GM21515 (cell line): ENCODE measurements around the gene GMFB.
A peak's percentile ranks its signal among the peaks of the same experiment; 100 is the strongest.

Experiments
- ATAC-seq: cut with Tn5 transposase; IDR thresholded peaks from one replicate; pipeline ENCODE4 v1.9.1; 2021; ENCODE audit not compliant: unreplicated experiment

GMFB gene

DNA sequence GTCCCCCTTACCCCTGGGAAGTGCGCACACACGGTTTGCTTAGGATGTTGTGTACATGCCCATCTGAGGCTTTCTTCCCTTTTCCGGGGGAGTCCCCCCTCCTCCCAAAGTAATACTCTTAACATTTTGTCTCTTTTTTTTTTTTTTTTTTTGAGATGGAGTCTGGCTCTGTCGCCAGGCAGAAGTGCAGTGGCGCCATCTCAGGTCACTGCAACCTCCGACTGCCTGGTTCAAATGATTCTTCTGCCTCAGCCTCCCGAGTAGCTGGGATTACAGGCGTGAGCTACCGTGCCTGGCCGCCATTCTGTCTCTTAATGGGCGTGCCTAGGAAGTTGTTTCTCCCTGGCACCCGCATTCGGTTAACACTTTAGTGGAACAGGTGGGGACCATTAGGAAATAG, 4.5 kb upstream of the GMFB start:
- ATAC-seq = no peak

DNA sequence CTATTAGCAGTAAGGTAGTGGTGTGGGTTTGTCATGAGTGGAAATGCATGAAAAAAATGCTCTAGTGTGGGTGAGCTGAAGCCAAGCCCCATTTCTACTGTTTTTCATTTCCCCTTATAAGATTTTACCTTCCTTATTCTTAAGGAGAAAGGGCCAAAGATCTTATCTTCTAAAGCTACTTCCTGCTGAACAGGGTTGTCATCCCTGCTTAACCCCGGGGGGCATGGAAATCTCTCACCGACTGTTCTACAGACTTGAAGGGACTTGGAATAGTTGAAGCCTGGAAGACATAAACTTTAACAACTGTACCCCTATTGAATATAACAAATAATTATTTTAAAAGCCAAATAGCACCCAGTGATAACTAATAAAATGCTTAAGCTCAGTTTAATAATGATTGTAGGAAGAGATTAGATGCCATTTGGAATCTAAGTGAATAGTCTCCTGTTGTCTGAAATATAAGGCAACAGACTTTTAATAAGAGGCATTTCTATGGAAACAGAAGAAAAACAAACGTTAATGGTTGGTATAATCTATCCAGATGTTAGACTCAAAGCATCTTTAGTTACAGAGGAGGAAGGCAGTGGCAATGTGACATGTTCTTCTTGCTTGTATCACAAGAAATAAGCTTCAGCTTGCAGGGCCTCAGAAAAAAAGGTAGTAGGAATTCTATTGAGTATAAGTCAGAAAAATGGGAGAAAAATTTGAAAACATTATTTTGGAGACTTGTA, 1.8 kb upstream of the GMFB start:
- no peak for ATAC-seq

DNA sequence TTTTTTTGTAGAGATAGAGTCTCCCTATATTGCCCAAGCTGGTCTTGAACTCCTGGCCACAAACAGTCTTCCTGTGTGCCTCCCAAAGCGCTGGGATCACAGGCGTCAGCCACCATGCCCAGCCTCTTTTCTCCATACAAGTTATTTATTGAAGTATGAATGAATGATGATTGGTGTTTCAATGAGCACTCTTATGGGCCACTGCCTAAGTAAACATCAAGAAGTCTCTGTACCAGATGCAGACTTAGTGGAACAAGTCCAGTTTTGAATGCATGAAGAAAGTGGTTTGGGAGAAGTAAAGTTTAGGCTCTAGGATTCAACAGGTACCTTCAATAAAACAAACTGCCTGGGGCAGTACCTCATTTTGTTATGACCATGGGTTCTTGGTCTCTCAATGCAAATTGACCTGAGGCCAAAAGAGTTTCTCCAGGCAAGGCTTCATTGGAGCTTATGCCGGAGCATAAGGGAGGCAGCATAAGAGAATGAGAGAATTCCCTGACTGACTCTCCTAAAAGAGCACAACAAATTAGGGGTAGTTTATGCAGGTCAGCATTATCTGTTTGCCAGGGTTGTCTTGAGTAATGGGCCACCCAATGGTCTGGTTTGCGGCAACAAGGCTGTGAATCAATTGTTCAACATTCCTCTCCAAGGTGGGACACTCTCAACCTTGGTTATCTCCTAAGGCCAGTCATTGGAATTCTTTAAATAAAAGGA, 1.1 kb upstream of the GMFB start:
- no peak for ATAC-seq

DNA sequence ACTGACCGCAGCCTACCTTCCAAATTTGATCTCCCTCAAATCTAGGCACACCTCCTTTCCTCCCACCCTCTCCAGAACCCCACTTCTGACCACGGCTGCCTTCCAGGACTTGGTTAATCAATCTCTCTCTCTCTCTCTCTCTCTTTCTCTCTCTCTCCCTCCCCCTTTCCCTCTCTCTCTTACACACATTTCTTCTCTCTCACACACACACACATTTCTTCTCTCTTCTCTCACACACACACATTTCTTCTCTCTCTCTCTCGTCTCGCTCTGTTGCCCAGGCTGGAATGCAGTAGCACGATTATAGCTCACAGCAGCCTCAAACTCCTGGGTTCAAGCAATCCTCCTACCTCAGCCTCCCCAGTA, 521 bp upstream of the GMFB start:
- peak; percentile 9 for ATAC-seq

DNA sequence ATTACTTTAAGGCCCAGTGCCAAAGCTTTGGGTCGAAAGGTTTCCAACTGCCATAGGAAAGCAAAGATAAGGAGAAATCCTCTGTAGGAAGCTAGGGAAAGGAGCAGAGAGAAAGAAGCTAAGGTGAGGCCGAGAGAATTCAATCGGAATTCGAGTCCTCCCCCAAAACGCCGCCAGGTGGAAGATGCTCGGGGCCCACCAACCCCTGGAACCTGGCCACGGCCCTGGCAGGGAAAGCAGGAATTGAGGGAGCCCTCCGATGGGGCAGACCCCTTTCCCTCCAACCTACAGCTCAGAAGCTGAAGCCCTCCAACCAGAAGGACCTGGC, 498 bp downstream of the GMFB start:
- ATAC-seq = peak; percentile 9

DNA sequence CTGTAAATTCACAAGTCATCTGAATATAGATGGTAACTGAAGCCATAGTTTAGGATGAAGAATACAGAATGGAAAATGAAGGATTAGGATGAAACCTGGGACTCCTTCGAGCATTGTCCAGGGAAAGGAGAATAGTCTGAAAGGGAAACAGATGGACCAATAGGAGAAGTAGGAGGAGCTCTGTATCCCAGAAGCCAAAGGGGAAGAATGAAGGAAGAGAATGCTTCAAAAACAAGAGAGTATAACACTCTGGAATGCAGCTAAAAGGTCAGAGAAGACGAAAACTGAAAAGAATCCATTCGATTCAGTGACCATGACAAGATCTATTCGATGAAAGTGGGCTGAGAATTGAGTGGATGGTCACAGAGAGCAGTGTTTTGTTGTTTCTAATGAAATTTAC, 1.0 kb downstream of the GMFB start:
- no peak for ATAC-seq

DNA sequence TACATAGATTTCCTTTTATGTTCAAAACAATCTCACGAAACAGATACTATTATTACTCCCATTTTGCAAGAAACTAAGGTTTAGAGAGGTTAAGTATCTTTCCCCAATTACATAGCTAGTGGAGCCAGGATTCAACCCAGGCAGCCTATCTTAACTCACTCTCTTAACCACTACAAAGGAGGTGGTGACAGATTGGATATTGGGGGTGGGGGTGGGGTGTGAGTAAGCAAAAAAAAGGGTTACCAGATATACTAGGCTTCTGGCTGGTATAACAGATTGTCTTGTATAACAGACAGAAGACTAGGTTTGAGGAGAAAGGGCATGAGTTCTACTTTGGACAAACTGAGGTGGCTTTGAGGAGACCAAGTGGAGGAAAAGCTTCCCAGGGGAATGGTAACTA, 2.1 kb downstream of the GMFB start:
- ATAC-seq = no peak

DNA sequence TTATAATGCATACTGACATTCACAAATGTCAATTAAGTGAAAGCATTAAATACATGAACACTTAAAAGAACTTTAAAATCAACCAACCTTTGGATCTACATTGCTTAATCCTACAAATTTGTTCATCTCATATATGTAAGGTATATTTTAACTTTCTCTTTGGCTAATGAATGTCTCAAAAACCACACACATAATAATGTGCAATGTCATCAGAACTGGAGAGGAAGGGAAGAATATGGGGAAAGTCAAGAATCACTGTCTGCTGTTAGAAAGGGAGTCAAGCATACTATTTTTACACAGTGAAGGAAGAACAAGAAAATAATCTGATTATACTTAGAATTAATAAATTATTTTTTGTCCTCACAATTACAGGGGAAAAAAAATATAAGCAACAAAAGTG, 4.9 kb downstream of the GMFB start:
- no peak for ATAC-seq

DNA sequence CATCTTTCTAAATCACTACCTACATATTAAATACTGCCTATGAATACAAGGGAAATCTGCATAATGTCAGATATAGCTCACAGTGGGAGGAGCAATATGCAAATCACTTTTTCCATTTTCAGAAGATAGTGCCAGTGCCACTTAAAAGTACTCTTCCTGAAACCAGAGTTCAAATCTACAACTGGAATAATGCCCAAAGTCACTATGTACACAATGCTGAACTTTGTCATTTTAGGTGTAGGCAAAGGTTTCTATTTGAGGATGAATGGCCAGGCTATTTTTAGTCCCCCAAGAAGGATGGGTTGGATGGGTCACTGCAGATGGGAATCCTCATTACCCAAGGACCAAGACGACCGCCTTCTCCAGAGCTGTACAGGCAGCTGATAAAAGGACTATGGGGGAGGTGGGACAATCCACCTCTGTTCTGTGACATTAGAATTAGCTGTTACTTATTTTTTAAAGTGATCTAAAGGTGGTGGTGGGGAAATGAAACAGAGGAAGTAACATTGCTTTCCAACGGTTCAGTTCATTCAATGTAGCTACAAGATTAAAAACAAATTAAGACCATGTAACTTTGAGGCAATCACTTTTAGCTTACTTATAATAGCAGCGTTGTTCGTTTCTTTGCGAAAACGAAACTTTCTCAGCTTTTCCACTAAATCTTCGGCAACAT, 5.6 kb downstream of the GMFB start:
- ATAC-seq = no peak

DNA sequence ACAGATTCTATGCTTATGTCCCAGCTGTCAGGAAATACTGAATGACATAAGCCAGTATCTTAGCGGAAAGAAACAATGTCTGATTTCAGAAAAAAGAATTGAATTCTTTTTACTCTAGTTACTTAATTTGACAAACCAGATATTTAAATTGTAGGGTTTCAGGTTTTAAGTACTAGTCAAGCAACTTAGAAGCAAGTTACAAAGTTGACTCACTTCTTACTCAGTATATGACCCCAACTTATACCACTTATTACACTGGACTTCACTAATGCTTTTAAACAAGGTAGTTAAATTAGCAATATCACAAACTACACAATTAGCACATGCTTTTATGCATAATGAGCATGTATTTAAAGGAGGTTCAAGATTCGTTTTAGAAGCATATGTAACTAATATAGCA, 7.1 kb downstream of the GMFB start:
- no peak for ATAC-seq

DNA sequence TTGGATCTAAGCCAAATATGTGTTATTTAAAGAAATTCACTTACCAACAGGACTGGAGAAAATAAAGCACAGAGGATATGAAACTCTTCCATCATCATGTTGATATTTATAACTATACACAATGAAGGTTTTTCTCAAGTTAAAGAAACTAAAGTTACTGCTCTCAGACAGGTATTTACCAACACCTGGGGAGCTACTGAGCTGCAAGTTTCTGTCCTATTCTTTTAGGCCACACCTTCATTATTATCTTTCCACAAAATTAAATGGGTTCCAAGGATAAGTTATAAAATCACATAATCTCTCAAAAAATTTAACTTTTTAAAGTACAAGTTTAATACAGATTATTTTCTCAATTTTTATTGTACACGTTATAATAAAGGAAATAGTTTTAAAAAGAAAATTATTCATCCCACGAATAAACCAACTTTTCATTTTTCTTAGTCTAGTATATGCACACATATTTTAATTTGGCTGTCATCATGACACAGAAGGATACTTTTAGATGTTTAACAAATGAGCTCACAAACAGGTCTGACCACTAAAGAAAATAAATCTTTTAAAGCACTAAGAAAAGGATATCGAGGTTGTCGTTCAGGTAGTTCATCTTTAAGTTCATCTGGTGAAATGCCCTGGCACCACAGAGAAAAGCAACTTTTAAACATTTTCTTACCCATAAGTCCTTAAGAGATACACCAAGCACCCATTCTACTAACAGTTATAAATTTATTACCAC, 7.8 kb downstream of the GMFB start:
- ATAC-seq = no peak

DNA sequence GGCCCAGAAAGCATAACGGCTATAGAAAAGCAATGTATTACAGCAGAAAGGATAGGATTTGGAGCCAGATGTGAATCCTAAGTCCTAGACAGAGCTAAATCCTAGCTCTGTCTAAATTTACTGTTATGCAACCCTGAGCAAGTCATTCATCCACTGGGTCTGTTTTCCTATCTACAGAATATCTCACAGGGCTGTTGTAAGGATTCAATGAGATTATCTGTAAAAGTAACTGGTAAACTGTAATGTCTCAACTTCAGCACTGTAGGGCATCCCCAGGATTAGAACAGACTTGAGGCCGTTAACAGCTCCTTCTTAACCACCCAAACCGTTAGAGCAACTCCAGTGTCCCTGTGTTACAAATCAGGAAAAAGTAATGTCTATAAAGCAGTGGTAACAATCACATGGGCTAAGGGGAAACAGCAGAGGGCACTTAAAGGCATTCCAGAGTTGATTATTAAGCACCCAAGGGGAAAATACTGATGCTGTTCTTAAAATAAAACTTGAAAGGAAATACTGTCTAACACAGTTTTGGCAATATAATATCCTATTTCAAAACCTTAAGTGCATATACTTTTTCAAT, 10.1 kb downstream of the GMFB start:
- no peak for ATAC-seq

DNA sequence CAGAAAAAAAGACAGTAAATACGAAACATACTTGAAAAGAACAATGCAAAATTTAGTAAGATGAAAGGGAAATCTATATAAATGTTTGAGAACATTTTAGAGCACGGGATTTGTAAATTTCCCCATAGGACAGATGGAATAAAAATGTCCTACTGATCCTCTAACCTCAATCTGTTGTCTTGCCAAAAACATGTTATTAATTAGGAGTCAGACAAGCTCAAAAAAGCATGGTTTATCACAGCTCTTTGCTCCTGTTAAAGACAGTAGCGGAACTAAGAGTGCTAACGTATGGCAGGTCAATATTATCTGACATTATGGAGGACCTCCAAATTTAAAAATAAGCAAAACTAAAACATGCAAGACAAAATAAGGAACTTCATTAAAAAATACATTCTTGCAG, 12.9 kb downstream of the GMFB start:
- no peak for ATAC-seq

DNA sequence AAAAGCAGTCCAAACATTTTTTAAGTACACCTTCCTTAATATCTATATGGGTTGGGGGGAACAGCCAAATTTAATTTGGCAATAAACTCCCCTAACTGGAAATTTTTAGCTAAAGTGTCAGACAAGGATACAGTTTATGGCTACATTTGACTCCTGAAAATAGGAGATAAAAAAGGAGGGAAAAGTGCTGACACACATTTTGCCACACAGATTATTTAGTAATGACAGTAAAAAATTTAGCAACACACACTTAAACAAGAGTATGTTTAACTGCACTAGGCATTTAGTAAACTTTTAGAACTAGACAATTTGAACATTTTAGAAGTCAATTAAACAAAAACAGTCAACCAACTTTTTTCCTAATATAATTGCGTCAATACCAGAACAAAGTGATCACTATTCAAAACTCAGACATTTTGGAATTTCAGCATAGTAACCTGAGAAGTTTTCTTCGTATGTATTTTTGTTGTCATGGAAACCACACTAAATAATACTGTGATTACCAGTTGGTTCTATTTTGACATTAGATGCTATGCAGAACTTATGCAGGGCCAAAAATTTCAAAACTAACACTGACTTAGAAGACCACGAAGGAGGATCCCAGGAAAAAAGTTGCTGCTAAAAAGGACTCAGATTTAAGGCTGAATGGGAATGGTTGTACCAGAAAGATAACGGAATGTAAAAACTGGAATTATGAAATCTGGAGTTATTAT, 13.4 kb downstream of the GMFB start:
- no peak for ATAC-seq

DNA sequence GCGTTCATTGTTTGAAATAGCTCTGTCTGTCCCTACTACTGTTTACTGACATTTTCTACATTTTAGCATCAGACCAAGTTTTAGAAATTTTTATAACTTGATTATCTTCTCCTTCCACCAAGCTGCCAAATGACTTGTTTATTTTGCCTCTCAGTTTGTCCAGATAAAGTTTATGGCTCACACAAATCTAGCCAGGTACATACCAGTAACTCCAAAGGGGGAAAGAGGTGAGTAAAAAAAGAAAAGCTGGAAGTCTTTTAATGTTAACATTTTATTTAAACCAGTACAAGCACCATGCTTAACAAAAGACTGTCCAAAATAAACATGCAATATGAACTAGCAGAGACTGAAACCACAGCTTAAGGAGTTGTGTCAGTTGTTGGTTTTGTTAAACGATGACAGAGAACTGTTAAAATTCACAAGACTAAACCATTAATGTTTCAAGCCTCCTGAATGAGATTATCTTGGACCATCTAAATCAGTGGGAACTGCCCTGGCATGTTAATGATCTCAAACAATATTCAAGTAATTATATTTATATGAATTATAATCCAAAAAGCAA, 14.5 kb downstream of the GMFB start:
- no peak for ATAC-seq

DNA sequence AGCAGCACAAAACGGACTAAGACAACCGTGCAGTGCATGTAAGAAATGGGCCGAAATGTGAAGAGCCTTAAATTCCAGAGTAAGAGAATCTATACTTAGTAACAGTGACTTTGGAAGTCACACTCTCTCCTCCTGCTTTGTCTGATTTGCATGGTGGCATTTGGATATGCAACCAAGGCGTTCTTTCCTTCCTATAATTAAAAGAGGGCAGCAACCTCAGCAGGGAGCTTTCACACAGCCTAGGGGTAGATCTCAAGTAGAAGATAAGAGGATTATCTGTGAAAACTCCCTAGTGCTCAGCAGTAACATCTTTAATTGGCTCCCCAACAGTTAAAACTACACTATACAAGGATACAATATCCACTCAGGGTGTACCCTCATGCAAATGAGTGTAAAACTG, 16.5 kb downstream of the GMFB start:
- no peak for ATAC-seq

DNA sequence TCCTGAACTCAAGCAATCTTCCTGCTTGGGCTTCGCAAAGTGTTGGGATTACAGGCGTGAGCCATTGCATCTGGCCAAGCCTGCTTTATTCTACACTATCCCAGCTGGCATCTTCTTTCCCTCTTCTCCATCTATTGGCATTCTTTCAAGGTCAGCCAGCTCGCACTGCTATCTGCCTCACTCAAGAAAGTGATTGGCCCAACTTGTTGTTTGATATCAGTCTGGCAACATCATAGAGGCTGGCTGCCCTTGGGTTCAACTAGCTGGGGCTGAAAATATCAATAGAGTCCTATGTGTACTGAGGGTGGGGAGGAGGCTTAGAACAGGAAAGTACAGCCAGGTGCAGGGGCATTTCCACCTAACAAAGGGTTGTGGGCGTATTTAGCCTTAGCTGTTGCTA, 17.1 kb downstream of the GMFB start:
- ATAC-seq = no peak

DNA sequence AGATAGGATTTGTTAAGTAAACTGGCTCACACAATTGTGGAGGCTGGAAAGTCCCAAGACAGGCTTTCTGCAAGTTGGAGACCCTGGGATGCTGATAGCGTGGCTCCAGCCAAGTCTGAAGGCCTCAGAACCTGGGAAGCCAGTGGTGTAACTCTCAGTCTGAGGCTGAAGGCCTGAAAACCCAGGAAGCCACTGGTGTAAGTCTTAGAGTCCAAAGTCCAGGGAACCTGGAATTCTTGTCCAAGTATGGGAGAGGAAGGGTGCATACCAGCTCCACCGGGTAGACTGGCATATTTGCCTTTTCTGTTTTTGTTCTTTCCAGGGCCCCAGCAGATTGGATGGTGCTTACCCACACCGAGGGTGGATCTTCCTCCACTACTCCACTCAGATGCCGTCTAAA, 18.1 kb downstream of the GMFB start:
- ATAC-seq = no peak

DNA sequence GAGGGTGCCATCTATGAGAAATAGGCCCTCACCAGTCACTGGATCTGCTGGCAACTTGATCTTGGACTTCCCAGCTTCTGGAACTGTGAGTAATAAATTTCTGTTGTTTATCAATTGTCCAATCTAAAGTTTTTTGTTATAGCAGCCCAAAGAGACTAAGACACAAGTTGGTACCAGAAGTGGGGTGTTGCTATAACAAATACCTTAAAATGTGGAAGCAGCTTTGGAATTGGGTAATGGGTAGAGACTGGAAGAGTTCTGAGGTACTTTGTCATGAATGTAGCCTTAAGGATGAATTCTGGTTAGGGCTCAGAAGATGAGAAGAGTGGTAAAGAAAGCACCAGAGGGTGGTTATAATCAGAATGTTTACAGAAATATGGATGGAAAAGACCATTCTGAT, 21.5 kb downstream of the GMFB start:
- ATAC-seq = no peak

DNA sequence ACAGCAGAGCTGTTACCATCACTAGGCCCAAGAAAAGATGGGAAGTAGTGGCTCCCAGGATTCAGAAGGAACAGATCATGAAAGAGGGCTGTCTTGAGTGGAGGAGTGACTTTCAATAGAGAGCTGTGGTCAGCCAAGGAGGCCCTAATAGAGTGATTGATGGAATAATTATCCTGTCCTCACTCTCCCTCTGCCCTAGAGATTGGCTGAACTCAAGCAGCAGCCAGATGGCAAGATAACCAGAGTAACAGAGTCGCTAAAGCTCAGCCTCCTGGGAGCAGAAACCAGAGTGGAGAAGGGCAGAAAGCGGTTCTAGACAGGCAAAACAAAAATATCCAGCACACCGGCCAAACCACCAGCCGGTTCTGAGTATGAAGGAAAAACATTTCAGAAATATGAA, 23.1 kb downstream of the GMFB start:
- no peak for ATAC-seq

DNA sequence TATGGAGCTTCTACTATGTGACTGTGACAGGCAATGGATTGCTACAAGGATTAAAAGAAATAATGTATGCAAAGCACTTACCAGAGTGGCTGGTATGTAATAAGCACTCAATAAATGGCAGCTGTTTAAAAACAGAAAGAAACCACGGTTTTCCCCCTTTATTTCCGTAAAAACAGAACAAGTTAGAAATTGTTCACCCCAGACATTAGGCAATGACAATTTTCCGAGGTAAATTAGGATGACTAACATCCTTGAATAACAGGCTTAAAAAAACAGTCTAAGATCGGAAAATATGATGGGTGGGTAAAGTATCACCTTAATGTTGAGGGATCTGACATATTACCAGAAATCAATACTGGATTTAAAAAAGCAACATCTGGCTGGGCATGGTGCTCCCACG, 26.7 kb downstream of the GMFB start:
- ATAC-seq = no peak
